Activated naive CD4-positive, alpha-beta T cell treated with anti-CD3 and anti-CD28 coated beads, Interleukin-2, amount 10 ng/mL, durations not matched to agents 7 days and 5 days (primary cell): ENCODE results near the gene BLOC1S1.

ENCODE experiments used
- CTCF ChIA-PET: fragments of 350-600 bp; sonication (Branson Sonifier 250); formaldehyde crosslinking; loops from one replicate; lab custom pipeline; 2021; ENCODE audit warnings: antibody characterized with exemption; lab: Charles Lee
- DNase-seq: peaks from one replicate; pipeline ENCODE4 v3.0.0-alpha.2; 2020
- H3K27ac Mint-ChIP-seq: one replicate; pipeline ENCODE4 v1.8.0; 2021; ENCODE audit warnings: mild to moderate bottlenecking, moderate library complexity, mixed read lengths
- H3K27me3 Mint-ChIP-seq: one replicate; pipeline ENCODE4 v1.8.0; 2021; ENCODE audit warnings: mild to moderate bottlenecking, mixed read lengths
- H3K36me3 Mint-ChIP-seq: one replicate; pipeline ENCODE4 v1.8.0; 2021; ENCODE audit warnings: mixed read lengths
- H3K4me1 Mint-ChIP-seq: one replicate; pipeline ENCODE4 v1.8.0; 2021; ENCODE audit warnings: mixed read lengths
- H3K4me3 Mint-ChIP-seq: one replicate; pipeline ENCODE4 v1.8.0; 2021; ENCODE audit warnings: mild to moderate bottlenecking, moderate library complexity, mixed read lengths
- H3K9me3 Mint-ChIP-seq: one replicate; pipeline ENCODE4 v1.8.0; 2021; ENCODE audit warnings: mixed read lengths

Gene BLOC1S1

DNA sequence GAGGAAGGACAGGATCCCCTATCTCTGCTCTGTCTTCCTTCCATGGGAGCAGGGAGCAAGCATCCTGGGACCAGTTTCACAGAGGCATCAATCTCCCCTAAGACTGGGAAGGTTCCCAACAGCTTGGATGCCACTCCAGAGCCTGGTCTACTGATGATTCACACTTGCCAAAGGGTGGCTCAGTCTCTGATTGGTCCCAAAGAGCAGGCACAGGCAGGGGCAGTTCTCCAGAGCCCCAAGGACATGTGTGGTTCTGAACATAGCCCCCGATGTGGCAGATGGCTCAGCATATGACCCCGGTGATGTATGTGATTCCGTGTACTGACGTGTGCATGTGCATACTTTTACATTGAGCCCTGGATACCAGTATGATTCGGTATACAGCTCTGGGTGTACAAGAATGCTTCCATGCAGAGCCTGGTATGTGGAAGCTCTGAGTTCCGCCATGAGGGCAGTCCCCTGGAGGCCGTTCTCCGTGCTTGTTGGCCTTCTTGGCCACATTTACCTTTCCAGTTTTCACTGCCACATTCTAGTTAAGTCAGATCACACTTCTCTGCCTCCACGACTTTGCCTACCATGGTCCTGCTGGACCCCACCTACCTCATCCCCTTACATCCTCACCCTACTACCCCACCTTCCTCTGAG, 29.4 kb upstream of the BLOC1S1 start:
- Mint-ChIP-seq H3K27ac (no peak overlapping the region), H3K4me3 (no peak overlapping the region), H3K9me3 (no peaks in the 10 kb centered on the region), H3K27me3 (peaks cover 45% of the 10 kb centered on the region), H3K4me1 (no peaks in the 10 kb centered on the region), H3K36me3 (no peaks in the 10 kb centered on the region)
- CTCF ChIA-PET, result no interaction called here
- no peak for DNase-seq

DNA sequence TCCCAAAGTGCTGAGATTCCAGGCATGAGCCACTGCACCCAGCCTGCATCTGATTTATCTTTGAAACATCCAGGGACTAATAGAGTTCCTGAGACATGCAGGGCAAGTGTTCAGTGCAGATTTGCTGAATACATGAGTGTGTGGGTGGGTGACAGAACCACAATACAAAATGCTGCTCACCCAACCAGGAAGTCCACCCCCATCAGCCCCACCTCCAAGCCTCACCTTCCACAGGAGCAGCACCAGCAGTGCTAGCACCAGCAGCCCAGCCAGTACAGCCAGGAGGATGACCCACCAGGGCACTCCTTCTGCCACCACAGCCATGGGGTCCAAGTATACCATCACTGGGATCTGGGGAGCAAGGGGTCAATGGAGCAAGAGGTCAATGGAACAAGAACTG, 28.1 kb upstream of the BLOC1S1 start:
- no peaks in the 10 kb centered on the region for H3K4me1 Mint-ChIP-seq
- no peaks in the 10 kb centered on the region for H3K9me3 Mint-ChIP-seq
- CTCF ChIA-PET, result no interaction called here
- H3K4me3 Mint-ChIP-seq, result no peak overlapping the region
- no peak overlapping the region for H3K27ac Mint-ChIP-seq
- DNase-seq, result no peak
- H3K36me3 Mint-ChIP-seq, result no peaks in the 10 kb centered on the region
- peaks cover 36% of the 10 kb centered on the region for H3K27me3 Mint-ChIP-seq

DNA sequence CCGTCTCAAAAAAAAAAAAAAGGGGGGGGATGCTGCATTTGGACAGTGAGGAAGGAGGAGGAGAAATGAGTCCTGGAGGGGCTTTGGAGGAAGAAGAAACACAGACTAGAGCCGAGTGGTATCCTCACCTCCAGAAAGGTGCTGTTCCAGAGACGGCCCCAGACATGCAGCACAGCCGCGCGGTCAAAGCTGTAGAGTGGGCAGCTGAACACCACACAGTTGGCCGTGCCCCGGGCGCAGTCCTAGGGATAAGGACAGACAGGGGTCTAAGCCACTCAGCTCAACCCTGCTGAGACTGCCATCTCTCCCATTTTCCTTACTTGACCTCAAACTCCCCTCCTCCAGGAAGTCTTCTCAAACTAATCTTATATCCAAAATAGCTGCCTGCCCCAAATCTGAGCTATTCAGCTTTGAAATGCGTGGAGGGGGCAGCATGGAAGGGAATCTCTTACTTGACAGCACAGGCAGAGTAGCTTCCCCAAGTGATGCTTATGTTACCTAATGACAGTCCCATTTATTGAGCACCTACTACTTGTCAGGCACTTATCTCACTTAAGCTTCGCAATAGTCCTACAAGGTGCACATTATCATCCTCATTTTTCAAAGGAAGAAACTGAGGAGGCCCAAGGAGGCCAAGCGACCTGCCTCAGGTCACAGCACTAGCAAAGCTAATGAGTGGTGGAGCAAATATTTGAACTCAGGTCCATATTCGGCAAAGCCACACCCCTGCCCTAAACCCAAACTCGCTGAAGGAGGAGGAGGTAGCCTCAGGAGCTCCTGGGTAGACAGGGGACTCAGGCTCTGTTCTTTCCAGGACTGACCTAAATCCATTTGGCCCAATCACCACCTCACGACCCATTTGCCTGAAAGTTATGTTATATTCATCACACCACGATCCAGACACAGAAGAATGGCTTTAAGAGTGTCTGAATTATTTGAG, 26.9 kb upstream of the BLOC1S1 start:
- Mint-ChIP-seq H3K4me3 (no peak overlapping the region), H3K4me1 (no peaks in the 10 kb centered on the region), H3K9me3 (no peaks in the 10 kb centered on the region), H3K36me3 (no peaks in the 10 kb centered on the region), H3K27ac (no peak overlapping the region), H3K27me3 (peaks cover 32% of the 10 kb centered on the region)
- no peak for DNase-seq
- CTCF ChIA-PET, result no interaction called here

DNA sequence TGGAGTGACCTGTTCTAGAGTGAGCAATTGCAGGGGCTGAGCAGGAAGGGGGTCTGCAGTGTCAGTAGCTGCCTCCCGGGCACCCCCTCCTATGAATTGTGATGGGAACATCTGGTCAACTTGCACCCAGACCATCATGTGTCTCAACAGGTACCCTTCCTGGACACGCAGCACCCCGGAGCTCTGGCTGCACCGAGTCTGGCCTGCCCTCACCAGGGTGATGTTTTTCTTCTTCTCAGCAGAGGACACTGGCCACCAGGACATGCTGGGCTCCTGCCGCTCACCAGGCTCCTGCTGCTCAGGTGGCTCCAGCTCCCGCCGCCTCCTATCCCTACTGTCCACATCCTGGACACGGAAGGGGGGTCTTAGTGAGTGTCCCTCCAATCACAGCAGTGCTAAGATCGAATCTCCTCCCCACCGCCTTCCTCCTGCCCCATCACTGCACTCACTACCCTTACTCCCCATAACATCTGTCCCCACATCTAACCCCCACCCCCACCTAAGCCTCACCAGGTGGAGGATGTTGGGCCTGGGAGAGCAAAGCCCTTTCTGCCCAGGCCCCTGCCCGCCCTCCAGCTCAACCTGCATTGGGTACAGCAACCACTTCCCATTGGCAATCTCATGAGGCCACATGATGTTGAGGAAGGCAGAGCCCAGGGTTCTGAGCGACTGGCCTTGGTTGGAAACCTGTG, 23.1 kb upstream of the BLOC1S1 start:
- H3K4me3 Mint-ChIP-seq, result no peak overlapping the region
- H3K9me3 Mint-ChIP-seq, result no peaks in the 10 kb centered on the region
- H3K4me1 Mint-ChIP-seq, result no peaks in the 10 kb centered on the region
- CTCF ChIA-PET, result no interaction called here
- no peak overlapping the region for H3K27ac Mint-ChIP-seq
- DNase-seq, result no peak
- H3K27me3 Mint-ChIP-seq, result peaks cover 18% of the 10 kb centered on the region
- H3K36me3 Mint-ChIP-seq, result no peaks in the 10 kb centered on the region

DNA sequence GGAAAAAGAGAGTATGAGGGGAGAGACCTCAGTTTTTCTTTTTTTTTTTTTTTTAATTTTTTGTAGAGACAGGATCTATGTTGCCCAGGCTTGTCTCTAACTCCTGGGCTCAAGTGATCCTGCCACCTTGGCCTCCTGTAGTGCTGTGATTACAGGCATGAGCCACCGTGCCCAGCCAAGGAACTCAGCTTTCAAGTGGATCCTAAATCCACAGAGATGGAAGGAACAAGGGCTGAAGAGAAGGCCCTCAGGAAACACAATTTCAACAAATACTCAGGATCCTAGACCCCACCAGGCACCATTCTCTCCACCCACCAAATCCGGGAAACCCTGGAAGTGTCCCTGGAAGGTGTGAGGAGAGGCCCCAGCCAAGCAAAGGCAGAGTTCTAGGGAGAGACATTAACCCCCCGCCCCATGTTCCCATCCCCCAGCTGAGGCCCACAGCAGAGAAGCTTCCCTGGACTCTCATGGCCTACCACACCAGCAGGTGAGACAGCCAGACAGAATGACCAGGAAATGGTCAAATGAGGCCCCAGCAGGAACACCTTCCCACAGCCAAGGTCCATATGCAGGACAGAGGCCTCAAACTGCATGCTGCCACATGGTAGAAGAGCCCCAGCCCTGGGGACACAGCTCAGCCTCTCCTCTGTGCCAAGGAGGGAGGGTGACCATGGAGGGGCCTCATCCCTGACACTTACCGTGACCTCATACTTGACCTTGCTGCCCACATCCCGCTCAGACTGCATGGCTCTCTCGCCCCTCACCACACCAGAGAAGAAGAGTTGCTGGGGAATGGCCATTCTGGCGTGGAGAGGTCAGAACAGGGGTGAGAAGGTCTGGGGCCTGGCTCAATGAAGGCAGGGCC, 22.3 kb upstream of the BLOC1S1 start:
- Mint-ChIP-seq H3K4me1 (no peaks in the 10 kb centered on the region), H3K9me3 (no peaks in the 10 kb centered on the region), H3K27ac (no peak overlapping the region), H3K27me3 (peaks cover 13% of the 10 kb centered on the region), H3K4me3 (no peak overlapping the region), H3K36me3 (no peaks in the 10 kb centered on the region)
- CTCF ChIA-PET, result no interaction called here
- no peak for DNase-seq

DNA sequence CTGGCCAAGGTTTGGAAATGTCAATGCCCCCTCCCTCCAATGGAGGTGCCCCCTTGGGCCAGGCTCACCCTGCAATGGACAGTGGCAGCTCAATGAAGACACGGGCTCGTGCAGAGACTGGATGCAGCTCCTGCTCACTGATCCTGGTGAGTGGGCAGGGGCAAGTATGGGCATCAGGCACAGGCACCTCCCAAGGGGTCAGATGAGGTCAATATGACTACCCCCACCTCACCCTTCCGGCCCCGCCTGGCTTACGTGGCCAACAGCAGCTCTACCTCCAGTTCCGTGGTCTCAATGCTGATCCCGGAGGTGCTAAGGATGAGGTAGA, 21.7 kb upstream of the BLOC1S1 start:
- H3K27ac Mint-ChIP-seq, result no peak overlapping the region
- H3K4me3 Mint-ChIP-seq, result no peak overlapping the region
- H3K4me1 Mint-ChIP-seq, result no peaks in the 10 kb centered on the region
- DNase-seq, result no peak
- peaks cover 14% of the 10 kb centered on the region for H3K27me3 Mint-ChIP-seq
- no peaks in the 10 kb centered on the region for H3K36me3 Mint-ChIP-seq
- no peaks in the 10 kb centered on the region for H3K9me3 Mint-ChIP-seq
- CTCF ChIA-PET, result no interaction called here

DNA sequence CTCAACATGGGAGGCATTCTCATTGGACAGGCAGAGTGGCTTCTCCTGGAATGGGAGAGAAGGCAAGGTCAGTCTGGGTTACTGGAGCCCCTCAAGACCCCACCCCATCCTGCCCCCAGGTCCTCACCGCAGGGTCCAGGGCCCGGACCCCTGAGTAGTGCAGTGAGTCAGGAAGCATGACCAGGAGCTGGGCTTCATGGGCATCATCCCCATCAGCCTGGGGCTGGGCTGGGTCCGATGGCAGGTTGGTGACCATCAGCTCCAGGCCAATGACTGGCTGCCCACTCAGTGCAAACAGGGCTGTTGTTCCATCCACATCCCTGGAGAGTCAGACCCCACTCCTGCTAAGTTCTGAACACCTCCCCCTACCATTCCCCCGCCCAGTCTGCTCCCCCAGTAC, 21.2 kb upstream of the BLOC1S1 start:
- Mint-ChIP-seq H3K27ac (no peak overlapping the region), H3K36me3 (no peaks in the 10 kb centered on the region), H3K4me3 (no peak overlapping the region), H3K4me1 (no peaks in the 10 kb centered on the region), H3K27me3 (peaks cover 18% of the 10 kb centered on the region), H3K9me3 (no peaks in the 10 kb centered on the region)
- CTCF ChIA-PET, result no interaction called here
- DNase-seq, result no peak

DNA sequence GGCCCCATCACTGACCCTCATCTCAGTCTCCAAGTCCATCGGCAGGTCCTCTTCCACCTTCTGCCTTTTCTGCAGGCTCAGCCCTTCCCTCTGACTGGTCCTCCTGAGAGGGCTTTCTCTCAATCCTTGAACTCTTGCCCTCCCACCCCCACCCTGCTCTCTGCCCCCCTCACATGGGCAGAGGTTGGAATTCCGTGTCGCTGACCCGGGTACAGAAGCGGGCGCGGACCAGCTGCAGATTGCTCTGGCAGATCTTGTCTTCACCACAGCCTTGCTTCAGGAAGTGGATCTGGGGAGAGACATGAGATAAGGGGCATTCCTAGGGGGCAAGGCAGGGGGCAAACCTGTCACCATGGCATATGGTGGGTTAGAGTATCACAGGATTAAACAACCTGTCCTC, 20.5 kb upstream of the BLOC1S1 start:
- Mint-ChIP-seq H3K36me3 (no peaks in the 10 kb centered on the region), H3K4me1 (no peaks in the 10 kb centered on the region), H3K27me3 (peaks cover 19% of the 10 kb centered on the region), H3K9me3 (no peaks in the 10 kb centered on the region), H3K4me3 (no peak overlapping the region), H3K27ac (no peak overlapping the region)
- CTCF ChIA-PET, result no interaction called here
- no peak for DNase-seq

DNA sequence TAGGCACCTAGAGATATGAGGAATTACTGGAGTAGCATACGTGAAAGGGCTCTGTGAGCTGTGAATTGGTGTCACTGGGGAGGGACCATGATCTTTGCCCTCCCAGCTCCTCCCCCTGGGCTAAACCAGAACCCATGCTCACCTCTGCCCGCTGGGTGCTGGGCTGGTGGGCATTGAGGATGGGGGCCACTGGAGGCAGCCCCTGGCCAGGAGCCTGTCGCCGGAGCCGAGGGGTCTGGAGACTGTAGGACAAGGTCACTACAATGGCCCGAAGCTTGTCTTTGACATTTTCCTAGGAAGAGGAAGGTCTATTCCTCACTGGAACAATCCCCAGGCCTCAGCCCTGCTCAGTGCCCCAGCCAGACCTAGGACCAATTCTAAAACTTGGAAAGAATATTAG, 19.7 kb upstream of the BLOC1S1 start:
- Mint-ChIP-seq H3K4me3 (no peak overlapping the region), H3K9me3 (no peaks in the 10 kb centered on the region)
- CTCF ChIA-PET, result interaction anchor here (0.9 to 1.9 kb wide), 3 partner anchors 10 to 50 kb away, joined by 3 to 6 read pairs (median 4); no protein-coding TSS in a partner anchor

DNA sequence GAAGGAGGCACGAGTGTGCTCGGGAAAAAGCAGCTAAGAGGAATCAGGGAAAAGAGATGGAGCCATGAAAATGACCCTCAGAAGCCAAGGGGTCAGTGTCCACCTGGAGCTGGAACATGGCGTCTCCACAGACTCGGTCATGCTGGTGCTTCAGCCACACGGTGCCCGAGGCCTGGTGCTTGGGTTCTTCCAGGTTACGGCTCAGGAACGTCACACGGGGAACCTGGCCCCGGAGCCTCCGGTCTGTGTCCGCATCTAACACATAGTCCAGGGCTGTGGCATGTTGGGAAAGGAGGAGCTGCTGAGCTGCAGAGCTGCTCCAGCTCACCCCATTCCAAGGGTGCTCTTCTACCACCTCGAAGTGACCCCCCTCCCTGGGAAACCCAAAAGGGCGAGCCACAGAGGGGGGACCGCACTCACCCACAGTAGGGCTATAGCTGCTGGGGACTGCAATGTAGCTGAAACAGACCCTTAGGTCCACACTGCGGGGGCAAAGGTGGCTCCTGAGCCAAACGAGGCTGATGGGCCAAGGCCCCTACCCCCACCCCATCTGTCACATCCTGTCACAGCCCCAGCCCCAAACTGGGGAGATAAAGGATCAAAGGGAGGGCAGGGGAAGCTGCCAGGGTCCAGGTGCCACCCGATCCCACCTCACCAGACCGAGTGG, 18.9 kb upstream of the BLOC1S1 start:
- H3K4me1 Mint-ChIP-seq, result no peaks in the 10 kb centered on the region
- CTCF ChIA-PET, result interaction anchor here (0.9 to 1.9 kb wide), 3 partner anchors 9 to 51 kb away, joined by 3 to 6 read pairs (median 4); no protein-coding TSS in a partner anchor
- no peaks in the 10 kb centered on the region for H3K9me3 Mint-ChIP-seq
- H3K27me3 Mint-ChIP-seq, result peaks cover 23% of the 10 kb centered on the region
- H3K4me3 Mint-ChIP-seq, result no peak overlapping the region
- DNase-seq, result no peak
- H3K27ac Mint-ChIP-seq, result no peak overlapping the region
- no peaks in the 10 kb centered on the region for H3K36me3 Mint-ChIP-seq

More for the DNA sequence above, 19.7 kb upstream of the BLOC1S1 start:
- Mint-ChIP-seq H3K4me1 (no peaks in the 10 kb centered on the region), H3K36me3 (no peaks in the 10 kb centered on the region), H3K27me3 (peaks cover 23% of the 10 kb centered on the region), H3K27ac (no peak overlapping the region)
- DNase-seq, result no peak

DNA sequence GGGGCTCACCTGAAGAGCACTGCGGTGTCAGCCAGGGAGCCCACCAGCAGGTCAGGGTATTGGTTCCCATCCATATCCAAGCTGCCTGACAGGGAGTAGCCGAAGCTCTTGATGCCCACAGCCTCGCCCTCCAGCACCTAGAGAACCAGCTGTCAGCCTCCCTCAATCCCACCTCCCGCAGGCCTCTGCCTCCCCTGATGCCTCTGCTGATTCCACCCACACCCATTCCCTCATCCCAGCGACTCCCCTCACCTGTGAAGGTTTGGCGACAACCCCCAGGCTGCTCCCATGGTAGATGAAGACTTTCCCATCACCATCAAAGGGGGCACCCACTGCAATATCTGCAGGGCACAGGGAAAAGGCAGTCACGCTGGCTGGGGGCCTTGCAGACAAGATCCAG, 18.2 kb upstream of the BLOC1S1 start:
- Mint-ChIP-seq H3K4me3 (no peak overlapping the region), H3K9me3 (no peaks in the 10 kb centered on the region), H3K36me3 (no peaks in the 10 kb centered on the region), H3K27ac (no peak overlapping the region), H3K27me3 (peaks cover 21% of the 10 kb centered on the region), H3K4me1 (no peaks in the 10 kb centered on the region)
- CTCF ChIA-PET, result interaction anchor here (1.9 kb wide), 1 partner anchor 8 kb away, joined by 6 read pairs; no protein-coding TSS in a partner anchor
- DNase-seq, result no peak

DNA sequence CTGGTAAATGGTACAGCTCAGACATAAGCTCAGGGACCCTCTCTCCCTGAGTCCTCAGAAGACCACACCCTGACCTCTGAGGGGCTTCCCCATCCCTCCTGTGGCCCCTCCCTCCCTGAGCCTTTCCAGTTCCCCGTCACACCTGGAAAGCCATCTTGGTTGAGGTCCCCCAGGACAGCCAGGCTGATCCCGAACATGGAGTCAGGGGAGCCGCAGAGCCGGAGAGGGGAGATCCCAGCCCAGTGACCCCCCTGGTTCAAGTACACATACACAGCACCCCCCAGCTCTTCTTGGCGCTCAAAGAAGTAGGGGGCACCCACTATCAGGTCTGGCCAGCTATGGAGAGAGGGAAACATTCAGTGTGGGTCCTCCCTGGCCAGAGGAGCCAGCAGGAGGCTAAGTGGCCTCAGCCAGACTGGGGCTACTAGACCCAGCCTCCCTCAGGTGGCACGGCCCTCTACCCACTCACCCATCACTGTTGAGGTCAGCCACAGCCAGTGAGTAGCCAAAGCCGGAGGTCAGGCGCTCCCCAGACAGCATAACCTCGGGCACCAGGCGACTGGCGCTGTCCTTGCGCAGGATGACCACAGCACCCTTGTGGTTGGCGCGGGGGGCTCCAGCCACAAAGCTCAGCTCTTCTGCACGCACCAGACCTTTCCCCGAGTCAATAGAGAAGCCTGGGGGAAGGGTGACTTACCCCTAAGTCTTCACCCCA, 17.4 kb upstream of the BLOC1S1 start:
- CTCF ChIA-PET, result interaction anchor here (1.1 to 1.9 kb wide), 2 partner anchors 7 to 42 kb away, joined by 3 to 6 read pairs; no protein-coding TSS in a partner anchor
- H3K36me3 Mint-ChIP-seq, result no peaks in the 10 kb centered on the region
- H3K9me3 Mint-ChIP-seq, result no peaks in the 10 kb centered on the region

DNA sequence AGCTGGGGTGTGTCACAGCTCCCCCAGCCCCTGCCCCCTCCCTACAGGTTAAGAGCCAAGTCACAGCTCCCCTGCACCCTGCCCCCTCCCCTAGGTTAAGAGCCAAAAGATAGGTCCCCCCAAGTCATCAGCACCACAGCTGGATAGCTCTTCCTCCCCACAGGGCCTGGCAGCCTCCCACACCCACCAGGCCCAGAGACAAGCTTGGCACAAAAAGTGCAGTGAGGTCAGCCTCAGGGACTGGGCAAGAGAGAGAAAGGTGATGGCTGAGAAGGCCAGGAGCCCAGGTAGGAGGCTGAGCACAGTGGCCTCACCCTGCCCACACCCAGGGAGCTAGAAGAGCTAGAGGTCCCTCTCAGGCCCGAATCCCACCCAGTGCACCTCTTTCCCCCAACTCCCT, 16.9 kb upstream of the BLOC1S1 start:
- no peak for DNase-seq
- H3K4me1 Mint-ChIP-seq, result no peaks in the 10 kb centered on the region
- H3K9me3 Mint-ChIP-seq, result no peaks in the 10 kb centered on the region
- no peak overlapping the region for H3K27ac Mint-ChIP-seq
- no peak overlapping the region for H3K4me3 Mint-ChIP-seq
- H3K36me3 Mint-ChIP-seq, result no peaks in the 10 kb centered on the region
- CTCF ChIA-PET, result interaction anchor here (1.1 kb wide), 1 partner anchor 43 kb away, joined by 3 read pairs; no protein-coding TSS in a partner anchor
- peaks cover 20% of the 10 kb centered on the region for H3K27me3 Mint-ChIP-seq

More for the DNA sequence above, 17.4 kb upstream of the BLOC1S1 start:
- Mint-ChIP-seq H3K27me3 (peaks cover 20% of the 10 kb centered on the region), H3K27ac (no peak overlapping the region), H3K4me1 (no peaks in the 10 kb centered on the region), H3K4me3 (no peak overlapping the region)
- DNase-seq, result no peak
